ENCODE results near the gene CIZ1.

Gene CIZ1

GRCh38 chr9:128201441-128202369 lies 10.3 kb upstream of the CIZ1 start:
- H3K4me1 ChIP-seq (ENCODE audit: control insufficient read depth, insufficient read depth, low read length) = peaks cover 7% of the 10 kb centered on the region
- no peaks in the 10 kb centered on the region for H3K36me3 ChIP-seq (ENCODE audit: insufficient read depth, low read length)
- peaks cover 30% of the 10 kb centered on the region for H3K27me3 ChIP-seq (ENCODE audit: control insufficient read depth, insufficient read depth, low read length)
- no peaks in the 10 kb centered on the region for H3K9me3 ChIP-seq (replicated peaks; ENCODE audit: low read length)
- no peak overlapping the region for H3K4me3 ChIP-seq (ENCODE audit: low read length)
- H3K9ac ChIP-seq (ENCODE audit: low read depth, low read length) = no peak overlapping the region
- no peak overlapping the region for H3K4me2 ChIP-seq (ENCODE audit: low read length)

- Histone ChIP-seq H3K27me3 (ENCODE audit: control insufficient read depth, insufficient read depth, low read length) (no peaks in the 10 kb centered on the region), H3K4me3 (ENCODE audit: low read length) (peak overlapping the region; percentile 92), H3K4me1 (ENCODE audit: control insufficient read depth, insufficient read depth, low read length) (peaks cover 18% of the 10 kb centered on the region), H3K4me2 (ENCODE audit: low read length) (peak overlapping the region; percentile 100), H3K36me3 (ENCODE audit: insufficient read depth, low read length) (peaks cover 10% of the 10 kb centered on the region), H3K9ac (ENCODE audit: low read depth, low read length) (peak overlapping the region; percentile 99), H3K9me3 (replicated peaks; ENCODE audit: low read length) (no peaks in the 10 kb centered on the region)
Observed at GRCh38 chr9:128193469-128194096, 2.2 kb upstream of the CIZ1 start.

- Histone ChIP-seq H3K4me2 (ENCODE audit: low read length) (peak overlapping the region; percentile 100), H3K4me1 (ENCODE audit: control insufficient read depth, insufficient read depth, low read length) (peaks cover 22% of the 10 kb centered on the region), H3K36me3 (ENCODE audit: insufficient read depth, low read length) (peaks cover 17% of the 10 kb centered on the region), H3K27me3 (ENCODE audit: control insufficient read depth, insufficient read depth, low read length) (no peaks in the 10 kb centered on the region), H3K4me3 (ENCODE audit: low read length) (peak overlapping the region; percentile 92), H3K9me3 (replicated peaks; ENCODE audit: low read length) (no peaks in the 10 kb centered on the region), H3K9ac (ENCODE audit: low read depth, low read length) (peak overlapping the region; percentile 99)
Observed at GRCh38 chr9:128192601-128193371, 1.4 kb upstream of the CIZ1 start.

- Histone ChIP-seq H3K9me3 (replicated peaks; ENCODE audit: low read length) (no peaks in the 10 kb centered on the region), H3K27me3 (ENCODE audit: control insufficient read depth, insufficient read depth, low read length) (no peaks in the 10 kb centered on the region), H3K4me3 (ENCODE audit: low read length) (peak overlapping the region; percentile 92), H3K4me1 (ENCODE audit: control insufficient read depth, insufficient read depth, low read length) (peaks cover 22% of the 10 kb centered on the region), H3K9ac (ENCODE audit: low read depth, low read length) (peak overlapping the region; percentile 99), H3K4me2 (ENCODE audit: low read length) (peak overlapping the region; percentile 100), H3K36me3 (ENCODE audit: insufficient read depth, low read length) (peaks cover 30% of the 10 kb centered on the region)
Observed at GRCh38 chr9:128190516-128191405, 611 bp downstream of the CIZ1 start.

- H3K27me3 ChIP-seq (ENCODE audit: control insufficient read depth, insufficient read depth, low read length) = no peaks in the 10 kb centered on the region
- H3K36me3 ChIP-seq (ENCODE audit: insufficient read depth, low read length) = peaks cover 38% of the 10 kb centered on the region
- no peaks in the 10 kb centered on the region for H3K9me3 ChIP-seq (replicated peaks; ENCODE audit: low read length)
- H3K4me3 ChIP-seq (ENCODE audit: low read length) = peak overlapping the region; percentile 92
- H3K4me2 ChIP-seq (ENCODE audit: low read length) = peak overlapping the region; percentile 100
- H3K4me1 ChIP-seq (ENCODE audit: control insufficient read depth, insufficient read depth, low read length) = peaks cover 22% of the 10 kb centered on the region
- peak overlapping the region; percentile 99 for H3K9ac ChIP-seq (ENCODE audit: low read depth, low read length)
Observed at GRCh38 chr9:128190013-128190412, 1.4 kb downstream of the CIZ1 start.

- Histone ChIP-seq H3K4me2 (ENCODE audit: low read length) (no peak overlapping the region), H3K36me3 (ENCODE audit: insufficient read depth, low read length) (peaks cover 41% of the 10 kb centered on the region), H3K4me3 (ENCODE audit: low read length) (no peak overlapping the region), H3K27me3 (ENCODE audit: control insufficient read depth, insufficient read depth, low read length) (no peaks in the 10 kb centered on the region), H3K9me3 (replicated peaks; ENCODE audit: low read length) (no peaks in the 10 kb centered on the region), H3K9ac (ENCODE audit: low read depth, low read length) (peak overlapping the region; percentile 30), H3K4me1 (ENCODE audit: control insufficient read depth, insufficient read depth, low read length) (peaks cover 20% of the 10 kb centered on the region)
Observed at GRCh38 chr9:128188209-128188608, 3.2 kb downstream of the CIZ1 start.

- Histone ChIP-seq H3K9me3 (replicated peaks; ENCODE audit: low read length) (no peaks in the 10 kb centered on the region), H3K9ac (ENCODE audit: low read depth, low read length) (no peak overlapping the region), H3K4me2 (ENCODE audit: low read length) (no peak overlapping the region), H3K4me1 (ENCODE audit: control insufficient read depth, insufficient read depth, low read length) (peaks cover 13% of the 10 kb centered on the region), H3K36me3 (ENCODE audit: insufficient read depth, low read length) (peaks cover 47% of the 10 kb centered on the region), H3K27me3 (ENCODE audit: control insufficient read depth, insufficient read depth, low read length) (no peaks in the 10 kb centered on the region), H3K4me3 (ENCODE audit: low read length) (no peak overlapping the region)
Observed at GRCh38 chr9:128187361-128187760, 4.0 kb downstream of the CIZ1 start.

GRCh38 chr9:128185979-128186965 lies 5.1 kb downstream of the CIZ1 start:
- Histone ChIP-seq H3K4me3 (ENCODE audit: low read length) (no peak overlapping the region), H3K9me3 (replicated peaks; ENCODE audit: low read length) (no peaks in the 10 kb centered on the region), H3K4me1 (ENCODE audit: control insufficient read depth, insufficient read depth, low read length) (peaks cover 13% of the 10 kb centered on the region), H3K4me2 (ENCODE audit: low read length) (no peak overlapping the region), H3K36me3 (ENCODE audit: insufficient read depth, low read length) (peaks cover 49% of the 10 kb centered on the region), H3K9ac (ENCODE audit: low read depth, low read length) (no peak overlapping the region), H3K27me3 (ENCODE audit: control insufficient read depth, insufficient read depth, low read length) (no peaks in the 10 kb centered on the region)

GRCh38 chr9:128182893-128183588 lies 8.3 kb downstream of the CIZ1 start:
- no peaks in the 10 kb centered on the region for H3K9me3 ChIP-seq (replicated peaks; ENCODE audit: low read length)
- H3K4me2 ChIP-seq (ENCODE audit: low read length) = no peak overlapping the region
- peaks cover 59% of the 10 kb centered on the region for H3K36me3 ChIP-seq (ENCODE audit: insufficient read depth, low read length)
- no peak overlapping the region for H3K9ac ChIP-seq (ENCODE audit: low read depth, low read length)
- H3K27me3 ChIP-seq (ENCODE audit: control insufficient read depth, insufficient read depth, low read length) = no peaks in the 10 kb centered on the region
- H3K4me1 ChIP-seq (ENCODE audit: control insufficient read depth, insufficient read depth, low read length) = peaks cover under 1% of the 10 kb centered on the region
- no peak overlapping the region for H3K4me3 ChIP-seq (ENCODE audit: low read length)

Data from skeletal muscle satellite cell (primary cell).